CD4-positive, alpha-beta T cell (primary cell): ENCODE data around the gene ZNF655. TPM values are rescaled to one million over a fixed set of nuclear protein-coding genes. Genes with fewer than 3 reads are reported as not detected.

Source experiments
- ATAC-seq: fragments of 200-7000 bp; cut with Tn5 transposase; one replicate; pipeline ENCODE4 v1.10.0; 2022; ENCODE audit warnings: mild to moderate bottlenecking; ENCODE audit not compliant: poor library complexity
- CTCF ChIA-PET: fragments of 350-600 bp; sonication (Branson Sonifier 250); formaldehyde crosslinking; loops from one replicate; lab custom pipeline; 2021; ENCODE audit warnings: antibody characterized with exemption, inconsistent platforms; lab: Charles Lee
- POLR2A ChIA-PET: fragments of 350-600 bp; sonication (Branson Sonifier 250); formaldehyde crosslinking; loops from one replicate; lab custom pipeline; 2021; ENCODE audit warnings: antibody characterized with exemption, inconsistent platforms; lab: Charles Lee
- DNase-seq, 14 experiments: peaks; one replicate each; pipeline ENCODE4 v3.0.0-alpha.2; 2013 to 2020; ENCODE audit warnings: mixed read lengths in 2 of 14
- H3K27ac ChIP-seq, 2 donors: one replicate each; pipeline versions ENCODE4 v1.5.1 to v1.7.0; 2013; ENCODE audit warnings: low read length in 2 of 2, low read depth in 1 of 2, mild to moderate bottlenecking in 1 of 2
- H3K27me3 ChIP-seq, 2 experiments: 1 replicate in 1 of 2; 2 replicates in 1 of 2; pipeline versions ENCODE4 v1.6.1 to v1.7.0; 2013; ENCODE audit warnings: low read length in 2 of 2, control low read depth in 1 of 2, mild to moderate bottlenecking in 1 of 2, moderate library complexity in 1 of 2; ENCODE audit not compliant: insufficient read depth in 2 of 2, control insufficient read depth in 1 of 2
- H3K36me3 ChIP-seq: one replicate; pipeline ENCODE4 v1.6.1; 2013; ENCODE audit warnings: low read length, control low read depth; ENCODE audit not compliant: insufficient read depth
- H3K4me1 ChIP-seq: one replicate; pipeline ENCODE4 v1.6.1; 2013; ENCODE audit warnings: low read length, control low read depth; ENCODE audit not compliant: insufficient read depth
- H3K4me3 ChIP-seq: one replicate; pipeline ENCODE4 v1.5.1; 2013; ENCODE audit warnings: mild to moderate bottlenecking, low read length, moderate library complexity
- H3K9me3 ChIP-seq, 2 experiments: 1 replicate in 1 of 2; 2 replicates in 1 of 2; pipeline versions ENCODE4 v1.6.1 to v1.7.0; 2013; ENCODE audit warnings: low read length in 2 of 2, mild to moderate bottlenecking in 2 of 2, control low read depth in 1 of 2, moderate library complexity in 1 of 2; ENCODE audit not compliant: control insufficient read depth in 1 of 2, insufficient read depth in 1 of 2
- H3K27ac Mint-ChIP-seq: one replicate; pipeline ENCODE4 v1.8.0; 2020; ENCODE audit warnings: mixed read lengths
- H3K27me3 Mint-ChIP-seq: one replicate; pipeline ENCODE4 v1.8.0; 2021; ENCODE audit warnings: mixed read lengths
- H3K36me3 Mint-ChIP-seq: one replicate; pipeline ENCODE4 v1.8.0; 2021; ENCODE audit warnings: low read depth, mixed read lengths
- H3K4me1 Mint-ChIP-seq: one replicate; pipeline ENCODE4 v1.8.0; 2021; ENCODE audit warnings: low read depth, mixed read lengths
- H3K4me3 Mint-ChIP-seq: one replicate; pipeline ENCODE4 v1.8.0; 2020; ENCODE audit warnings: mild to moderate bottlenecking, mixed read lengths
- H3K9me3 Mint-ChIP-seq: one replicate; pipeline ENCODE4 v1.8.0; 2020; ENCODE audit warnings: mixed read lengths
- intact Hi-C, 2 experiments: fragments of 100-400 bp; cut with DNase I in 1 of 2; cut with micrococcal nuclease in 1 of 2; formaldehyde crosslinking; loops; one replicate each; pipeline versions ENCODE4 v1.15.1 to v1.9.0; 2023 to 2025; cut with DNase I, micrococcal nuclease
- total RNA-seq, 174 experiments: library from RNA in 2 of 174; stranded (reverse) in 2 of 174; gene quantifications; one replicate each; pipeline ENCODE4 v1.2.3 and lab custom pipeline; 2021 to 2026
- TF ChIP-seq, protein P1 (sequence below): fragments of 200-600 bp; IDR thresholded peaks from one replicate; pipeline ENCODE4 v1.8.0; 2022; ENCODE audit warnings: antibody characterized with exemption, mild to moderate bottlenecking

Gene ZNF655
- total RNA-seq, 2 experiments from 2014 or later, result 145 to 146 TPM

DNA sequence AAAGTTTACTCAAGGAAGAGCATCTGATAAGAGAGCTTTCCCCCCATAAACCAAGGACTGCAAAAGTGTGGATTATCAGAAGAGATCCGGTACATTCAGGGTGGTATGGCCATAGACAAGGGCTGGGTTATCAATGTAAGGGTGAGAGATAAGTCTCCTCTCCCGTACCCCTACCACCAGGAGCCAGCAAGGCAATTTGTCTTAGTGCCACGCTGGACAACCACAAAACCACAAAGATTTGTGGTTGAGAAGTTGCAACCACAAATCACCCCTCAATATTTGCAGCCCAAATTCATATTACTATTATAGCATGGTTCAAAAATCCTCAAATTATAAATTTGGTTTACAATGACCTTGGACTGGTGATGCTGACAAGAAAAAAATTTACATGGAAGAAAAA lies 56.1 kb downstream of the ZNF655 start:
- H3K4me1 ChIP-seq, result peaks cover 20% of the 10 kb centered on the region
- no peaks in the 10 kb centered on the region for H3K9me3 Mint-ChIP-seq
- no peak for DNase-seq
- ChIA-PET CTCF (no interaction called here), POLR2A (no interaction called here)
- TF ChIP-seq, protein P1, sequence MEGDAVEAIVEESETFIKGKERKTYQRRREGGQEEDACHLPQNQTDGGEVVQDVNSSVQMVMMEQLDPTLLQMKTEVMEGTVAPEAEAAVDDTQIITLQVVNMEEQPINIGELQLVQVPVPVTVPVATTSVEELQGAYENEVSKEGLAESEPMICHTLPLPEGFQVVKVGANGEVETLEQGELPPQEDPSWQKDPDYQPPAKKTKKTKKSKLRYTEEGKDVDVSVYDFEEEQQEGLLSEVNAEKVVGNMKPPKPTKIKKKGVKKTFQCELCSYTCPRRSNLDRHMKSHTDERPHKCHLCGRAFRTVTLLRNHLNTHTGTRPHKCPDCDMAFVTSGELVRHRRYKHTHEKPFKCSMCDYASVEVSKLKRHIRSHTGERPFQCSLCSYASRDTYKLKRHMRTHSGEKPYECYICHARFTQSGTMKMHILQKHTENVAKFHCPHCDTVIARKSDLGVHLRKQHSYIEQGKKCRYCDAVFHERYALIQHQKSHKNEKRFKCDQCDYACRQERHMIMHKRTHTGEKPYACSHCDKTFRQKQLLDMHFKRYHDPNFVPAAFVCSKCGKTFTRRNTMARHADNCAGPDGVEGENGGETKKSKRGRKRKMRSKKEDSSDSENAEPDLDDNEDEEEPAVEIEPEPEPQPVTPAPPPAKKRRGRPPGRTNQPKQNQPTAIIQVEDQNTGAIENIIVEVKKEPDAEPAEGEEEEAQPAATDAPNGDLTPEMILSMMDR, result no peak
- H3K4me1 Mint-ChIP-seq, result peaks cover 40% of the 10 kb centered on the region
- no peak overlapping the region for H3K4me3 ChIP-seq
- peaks cover 31% of the 10 kb centered on the region for H3K36me3 Mint-ChIP-seq
- H3K9me3 ChIP-seq, result no peaks in the 10 kb centered on the region
- H3K4me3 Mint-ChIP-seq, result peak overlapping the region; percentile 56
- no peak for ATAC-seq
- H3K27ac Mint-ChIP-seq, result no peak overlapping the region
- intact Hi-C loops, result loop anchor here in 1 of 2 experiments (10.0 kb wide), 1 partner anchor 1220 kb away; no protein-coding TSS in a partner anchor
- H3K36me3 ChIP-seq, result peaks cover 13% of the 10 kb centered on the region
- H3K27me3 Mint-ChIP-seq, result no peaks in the 10 kb centered on the region
- no peak overlapping the region for H3K27ac ChIP-seq
- H3K27me3 ChIP-seq, result no peaks in the 10 kb centered on the region

DNA sequence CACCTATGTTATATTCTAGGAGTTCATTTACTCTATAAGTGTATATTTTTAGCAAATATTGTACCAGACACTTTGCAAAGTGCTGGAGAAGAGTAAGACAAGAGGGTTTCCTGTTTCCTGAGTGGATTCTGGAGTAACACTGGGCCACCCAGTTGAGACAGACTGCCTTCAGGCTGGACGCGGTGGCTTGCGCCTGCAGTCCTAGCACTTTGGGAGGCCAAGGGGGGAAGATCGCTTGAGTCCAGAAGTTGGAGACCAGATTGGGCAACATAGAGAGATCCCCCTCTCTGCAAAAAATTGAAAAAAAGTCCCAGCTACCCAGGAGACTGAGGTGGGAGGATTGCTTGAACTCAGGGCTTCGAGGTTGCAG lies 57.5 kb downstream of the ZNF655 start:
- Histone ChIP-seq H3K27me3 (no peaks in the 10 kb centered on the region), H3K27ac (no peak overlapping the region), H3K4me1 (peaks cover 20% of the 10 kb centered on the region), H3K36me3 (peaks cover 26% of the 10 kb centered on the region), H3K9me3 (no peaks in the 10 kb centered on the region), H3K4me3 (peak overlapping the region; percentile 96)
- TF ChIP-seq, protein P1, result no peak
- ChIA-PET CTCF (interaction anchor here (1.1 kb wide), 1 partner anchor 57 kb away, joined by 3 read pairs; the partner anchor contains the start of gene ZNF655), POLR2A (interaction anchor here (1.6 to 2.9 kb wide), 7 partner anchors 9 to 116 kb away, joined by 4 to 36 read pairs (median 11); partner anchors contain the start of genes FAM200A, ZKSCAN5, ZNF394 and ZNF655)
- Mint-ChIP-seq H3K27me3 (no peaks in the 10 kb centered on the region), H3K9me3 (no peaks in the 10 kb centered on the region), H3K4me3 (peak overlapping the region; percentile 99), H3K4me1 (peaks cover 44% of the 10 kb centered on the region), H3K27ac (peak overlapping the region; percentile 92), H3K36me3 (peaks cover 44% of the 10 kb centered on the region)
- intact Hi-C loops, result loop anchor here (1.0 to 10.0 kb wide), 5 partner anchors 59 to 1219 kb away; partner anchors contain the start of genes FAM200A (in 1 of the 2), ZKSCAN5 (in 1 of the 2), ZNF394 (in 1 of the 2) and ZNF655 (in 1 of the 2)
- no peak for DNase-seq
- ATAC-seq, result no peak

DNA sequence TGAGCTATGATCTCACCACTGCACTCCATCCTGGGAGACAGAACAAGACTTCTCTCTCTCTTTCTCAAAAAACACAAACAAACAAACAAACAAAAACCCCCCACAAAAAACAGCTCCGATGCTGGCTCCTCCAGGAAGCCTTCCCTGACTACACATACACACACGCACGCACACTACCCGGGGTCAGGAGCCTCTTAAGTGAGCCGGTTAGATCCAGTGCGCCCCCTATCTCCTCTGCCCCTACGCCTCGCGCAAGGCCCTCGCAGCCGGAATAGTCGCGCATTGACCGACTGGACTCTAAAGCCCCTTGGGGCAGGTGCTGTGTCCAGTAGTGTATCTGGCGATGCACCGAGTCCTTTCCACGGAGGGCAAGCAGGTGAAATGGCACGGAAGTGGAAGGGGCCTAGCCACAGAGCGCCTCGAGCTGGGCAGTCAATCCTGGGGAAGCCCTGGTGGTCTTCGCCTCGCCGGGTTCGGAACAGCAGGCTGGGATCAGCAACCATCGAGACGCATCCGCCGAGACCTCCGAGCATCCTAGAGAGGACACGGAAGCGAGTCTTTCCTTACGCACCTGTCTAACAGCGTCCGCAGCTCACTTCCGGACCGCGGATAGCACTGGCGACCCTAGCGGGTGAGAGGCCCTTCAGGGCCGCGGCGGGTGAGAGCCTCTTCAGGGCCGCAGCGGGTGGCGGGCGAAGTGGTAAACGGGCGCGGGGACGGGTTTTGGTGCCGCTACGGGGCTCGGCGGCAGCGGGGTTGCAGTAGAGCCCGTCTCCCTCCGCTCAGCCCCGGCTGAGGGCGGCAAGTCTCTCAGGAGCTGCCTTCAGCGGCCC lies 58.1 kb downstream of the ZNF655 start, which contains the start of gene ZSCAN25:
Gene ZSCAN25, plus strand, starts transcription at position 588 of the 833 bp plus-strand sequence. CDS start 2,661 bp downstream, outside the sequence.
- peaks cover 50% of the 10 kb centered on the region for H3K36me3 Mint-ChIP-seq
- H3K27ac Mint-ChIP-seq, result peak within 1 kb of the TSS; percentile 92
- Histone ChIP-seq H3K9me3 (no peaks in the 10 kb centered on the region), H3K36me3 (peaks cover 32% of the 10 kb centered on the region), H3K4me3 (peak within 1 kb of the TSS; percentile 96), H3K4me1 (peaks cover 20% of the 10 kb centered on the region), H3K27ac (peak within 1 kb of the TSS; percentile 78 to 80), H3K27me3 (no peaks in the 10 kb centered on the region)
- POLR2A ChIA-PET, result interaction anchor here (0.6 to 2.9 kb wide), 9 partner anchors 8 to 116 kb away, joined by 3 to 36 read pairs (median 6); partner anchors contain the start of genes FAM200A, ZKSCAN5, ZNF394 and ZNF655
- CTCF ChIA-PET, result interaction anchor here (1.1 kb wide), 1 partner anchor 58 kb away, joined by 3 read pairs; the partner anchor contains the start of gene ZNF655
- ATAC-seq (peak; percentile 94), DNase-seq (peak; percentile 73 to 93 (median 83))
- no peaks in the 10 kb centered on the region for H3K9me3 Mint-ChIP-seq
- peaks cover 44% of the 10 kb centered on the region for H3K4me1 Mint-ChIP-seq
- peak within 1 kb of the TSS; percentile 99 for H3K4me3 Mint-ChIP-seq
- intact Hi-C loops, result loop anchor here (1.0 to 10.0 kb wide), 5 partner anchors 59 to 1218 kb away; partner anchors contain the start of genes FAM200A (in 1 of the 2), ZKSCAN5 (in 1 of the 2), ZNF394 (in 1 of the 2) and ZNF655 (in 1 of the 2)
- TF ChIP-seq, protein P1, result no peak
- H3K27me3 Mint-ChIP-seq, result no peaks in the 10 kb centered on the region
